NOMO-1 (cell line): ENCODE data around the gene DNAJC11.
A peak's percentile ranks its signal among the peaks of the same experiment; 100 is the strongest.
"Not testable (repeated sequence)": the region's sequence is repeated elsewhere in the genome, so short reads cannot be mapped to it uniquely, and the experiment has no call there.

ENCODE experiments used
- DNase-seq, 2 experiments: peaks; one replicate each; lab custom pipeline; 2025; ENCODE audit not compliant: unreplicated experiment in 2 of 2; lab: John Stamatoyannopoulos, UW

DNAJC11 gene

GRCh38 chr1:6658359-6659060, 43.1 kb downstream of the DNAJC11 start:
- no peak for DNase-seq

GRCh38 chr1:6657138-6657537, 44.5 kb downstream of the DNAJC11 start:
- no peak for DNase-seq

- DNase-seq, result no peak
Observed at GRCh38 chr1:6653436-6654290, 48.0 kb downstream of the DNAJC11 start.

GRCh38 chr1:6652986-6653385, 48.6 kb downstream of the DNAJC11 start:
- DNase-seq, result peak; percentile 17 to 26

GRCh38 chr1:6651909-6652308, 49.7 kb downstream of the DNAJC11 start:
- no peak for DNase-seq

DNA sequence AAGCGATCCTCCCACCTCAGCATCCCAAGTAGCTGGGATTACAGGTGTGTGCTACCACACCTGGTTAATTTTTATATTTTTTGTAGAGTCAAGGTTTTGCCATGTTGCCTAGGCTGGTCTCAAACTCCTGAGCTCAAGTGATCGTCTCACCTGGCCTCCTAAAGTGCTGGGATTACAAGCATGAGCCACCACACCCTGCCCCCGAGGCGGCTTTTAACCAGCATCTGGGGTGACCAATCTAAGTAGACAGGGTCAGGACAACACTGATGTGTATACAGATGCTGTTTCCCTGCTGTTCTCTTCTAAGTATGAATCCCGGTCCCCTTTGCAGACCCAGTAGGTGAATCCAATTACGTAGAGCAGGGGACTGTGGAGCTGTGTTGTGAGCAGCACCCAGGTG, 53.1 kb downstream of the DNAJC11 start:
- no peak for DNase-seq

DNA sequence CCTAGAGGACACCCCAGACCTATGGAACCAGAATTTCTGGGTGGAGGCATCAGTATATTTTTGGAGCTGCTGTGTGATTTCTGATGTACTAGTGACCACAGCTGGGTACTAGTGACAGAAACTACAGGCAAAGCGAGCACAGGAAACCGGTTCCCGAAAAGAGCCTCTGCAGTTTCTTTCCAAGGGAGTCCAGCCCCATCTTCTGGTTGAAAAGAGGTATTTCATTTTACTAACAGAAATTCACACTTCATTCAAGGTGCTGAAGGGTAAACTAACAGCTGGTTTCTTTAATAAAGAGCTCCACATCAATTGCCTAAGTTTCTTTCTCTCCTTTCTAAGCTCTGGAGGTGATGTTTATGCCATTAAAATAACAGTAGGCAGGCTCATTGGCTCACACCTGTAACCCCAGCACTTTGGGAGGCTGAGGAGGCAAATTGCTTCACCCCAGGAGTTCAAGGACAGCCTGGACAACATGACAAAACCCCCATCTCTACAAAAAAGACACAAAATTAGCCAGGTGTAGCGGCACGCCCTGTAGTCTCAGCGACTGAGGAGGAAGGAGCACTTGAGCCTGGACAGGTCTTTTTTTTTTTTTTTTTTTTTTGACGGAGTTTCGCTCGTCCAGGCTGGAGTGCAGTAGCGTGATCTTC, 55.0 kb downstream of the DNAJC11 start:
- peak in 1 of 2 experiments; percentile 57 for DNase-seq

DNA sequence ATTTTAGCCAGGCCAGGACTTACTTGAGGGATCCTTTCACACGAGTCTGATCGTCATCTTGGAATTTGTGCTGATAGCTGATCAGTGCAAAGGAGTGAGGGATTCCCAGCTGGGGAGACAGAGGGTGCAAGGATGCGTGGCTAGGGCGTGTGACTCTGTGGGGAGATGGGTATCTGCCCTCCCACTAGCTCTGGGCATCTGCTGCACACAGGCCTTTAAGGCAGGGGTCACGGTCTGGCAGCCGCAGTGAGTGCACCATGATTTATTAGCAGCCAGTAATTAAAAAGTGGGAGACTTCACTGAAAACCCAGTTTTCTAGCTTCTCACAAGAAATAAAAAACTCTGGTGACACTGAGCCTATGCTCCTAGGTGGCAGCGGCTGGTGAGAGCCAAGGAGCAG, 56.6 kb downstream of the DNAJC11 start:
- DNase-seq, result no peak

DNA sequence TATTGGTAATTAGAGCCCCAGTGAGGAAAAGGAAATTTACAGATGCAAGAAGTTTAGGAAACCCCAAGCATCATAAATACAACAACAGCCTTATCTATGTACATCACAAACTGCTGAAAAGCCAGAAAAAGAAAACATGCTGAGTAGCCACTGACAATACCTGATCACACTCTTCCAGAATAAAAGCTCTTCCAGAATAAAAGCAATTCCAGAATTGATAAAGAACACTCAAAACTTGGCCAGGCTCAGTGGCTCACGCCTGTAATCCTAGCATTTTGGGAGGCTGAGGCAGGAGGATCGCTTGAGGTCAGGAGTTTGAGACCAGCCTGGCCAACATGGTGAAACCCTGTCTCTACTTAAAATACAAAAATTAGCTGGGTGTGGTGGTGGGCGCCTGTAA, 60.7 kb downstream of the DNAJC11 start:
- DNase-seq, result not testable (repeated sequence)

- DNase-seq, result no peak
Observed at GRCh38 chr1:6638226-6638625, 63.4 kb downstream of the DNAJC11 start.

- DNase-seq, result no peak
Observed at GRCh38 chr1:6637770-6638169, 63.8 kb downstream of the DNAJC11 start.

DNA sequence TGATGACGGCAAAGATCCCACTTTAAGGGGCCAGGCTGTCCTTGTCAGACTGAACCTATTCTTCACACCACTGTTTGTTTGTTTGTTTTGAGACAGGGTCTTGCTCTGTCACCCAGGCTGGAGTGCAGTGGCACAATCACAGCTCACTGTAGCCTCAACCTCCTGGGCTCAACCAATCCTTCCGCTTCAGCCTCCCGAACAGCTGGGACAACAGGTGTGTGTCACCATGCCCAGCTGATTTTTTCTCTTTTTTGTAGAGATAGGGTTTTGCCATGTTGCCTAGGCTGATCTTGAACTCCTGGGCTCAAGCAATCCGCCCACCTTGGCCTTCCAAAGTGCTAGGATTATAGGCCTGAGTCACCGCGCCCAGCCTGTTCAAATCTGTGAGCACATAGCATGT, 64.8 kb downstream of the DNAJC11 start:
- not testable (repeated sequence) for DNase-seq

- DNase-seq, result no peak
Observed at GRCh38 chr1:6635910-6636760, 65.5 kb downstream of the DNAJC11 start.

DNA sequence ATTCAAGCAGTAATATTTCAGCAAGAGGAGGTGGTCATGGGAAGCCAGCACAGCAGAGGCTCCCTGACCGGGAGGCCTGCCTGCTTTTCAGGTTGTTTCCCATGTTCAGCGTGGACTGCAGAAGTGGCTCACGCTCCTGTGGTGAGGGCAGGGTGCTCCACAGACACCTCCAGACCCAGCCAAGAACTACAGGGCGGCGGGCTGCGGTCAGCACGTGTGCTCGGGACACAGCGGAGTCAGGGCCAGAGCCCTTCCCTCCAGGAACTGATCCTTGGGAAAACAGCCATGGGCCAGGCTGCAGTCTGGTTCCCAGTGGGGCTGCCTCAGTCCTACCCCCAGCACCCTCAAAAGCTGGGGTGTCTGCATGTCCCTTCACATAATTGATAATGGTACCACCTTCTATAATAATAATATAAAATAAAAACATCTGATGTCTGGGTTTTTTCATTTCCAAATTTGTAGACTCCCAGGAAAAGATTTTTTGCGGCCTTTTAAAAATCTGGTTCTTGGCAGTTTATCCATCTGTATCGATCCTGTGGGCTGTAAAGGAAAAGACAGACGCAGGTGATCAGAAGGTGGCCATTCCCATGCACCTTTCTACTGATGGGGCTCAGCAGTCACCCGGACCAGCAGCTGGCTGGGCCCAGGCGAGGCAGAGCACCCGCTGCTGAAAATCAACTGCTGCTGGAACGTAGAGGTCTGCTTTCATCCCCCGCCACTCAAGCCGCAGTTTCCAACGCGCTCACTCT, 66.3 kb downstream of the DNAJC11 start:
- no peak for DNase-seq

- DNase-seq, result no peak
Observed at GRCh38 chr1:6634371-6635052, 67.1 kb downstream of the DNAJC11 start.

DNA sequence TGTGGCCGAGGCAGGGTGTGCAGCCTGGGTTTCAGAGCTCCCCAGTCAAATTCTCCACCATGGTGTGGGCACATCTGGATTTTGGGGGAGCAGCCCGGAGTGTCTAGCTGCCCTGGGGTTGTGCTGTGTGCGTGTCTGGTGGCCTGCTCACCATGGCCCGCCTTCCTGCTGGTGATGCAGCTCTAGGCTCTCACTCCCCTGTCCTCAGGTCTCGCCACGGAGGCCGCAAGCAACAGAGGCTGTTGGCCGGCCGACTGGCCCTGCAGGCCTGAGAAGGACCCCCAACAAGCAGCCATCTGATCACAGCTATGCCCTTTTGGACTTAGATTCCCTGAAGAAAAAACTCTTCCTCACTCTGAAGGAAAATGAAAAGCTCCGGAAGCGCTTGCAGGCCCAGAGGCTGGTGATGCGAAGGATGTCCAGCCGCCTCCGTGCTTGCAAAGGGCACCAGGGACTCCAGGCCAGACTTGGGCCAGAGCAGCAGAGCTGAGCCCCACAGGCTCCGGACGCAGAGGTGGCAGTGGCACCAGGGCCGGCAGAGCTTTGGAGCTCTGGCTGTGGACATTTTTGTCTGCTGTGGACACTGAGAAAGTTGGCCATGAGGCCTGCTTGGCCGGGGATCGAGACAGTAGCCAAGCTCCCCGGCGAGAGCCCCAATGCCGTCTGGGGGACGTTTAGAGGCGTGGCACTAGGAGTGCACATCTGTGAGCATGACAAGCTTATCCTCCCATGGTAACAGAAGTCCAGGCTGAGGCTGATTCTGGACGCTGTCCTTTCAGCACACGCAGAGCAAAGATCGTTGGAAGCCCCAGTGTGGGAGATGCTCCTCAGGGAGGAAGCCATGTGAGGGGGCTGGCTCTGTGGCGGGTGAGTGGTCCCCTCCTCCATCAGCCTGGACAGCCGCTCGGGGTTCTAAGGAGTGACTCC, 68.8 kb downstream of the DNAJC11 start:
- no peak for DNase-seq

- no peak for DNase-seq
Observed at GRCh38 chr1:6631058-6631457, 70.6 kb downstream of the DNAJC11 start.

DNA sequence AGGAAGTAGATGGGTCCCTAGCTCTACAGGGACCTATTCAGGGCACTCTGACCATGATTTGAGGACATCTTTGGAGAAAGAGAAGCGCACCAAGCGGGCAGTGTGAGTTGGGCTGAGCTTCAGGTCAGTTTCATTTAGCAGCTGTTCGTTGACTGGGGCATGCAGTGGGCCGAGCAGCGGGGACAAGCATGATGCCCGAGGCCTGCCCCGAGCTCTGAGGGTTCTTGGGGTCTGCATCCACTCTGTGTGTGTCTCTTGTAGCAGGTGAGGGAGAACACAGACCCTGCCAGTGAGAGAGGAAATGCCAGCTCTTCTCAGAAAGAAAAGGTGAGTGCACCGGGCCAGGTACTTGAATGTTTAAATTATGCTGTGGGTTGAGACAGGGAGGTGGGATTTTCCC, 71.6 kb downstream of the DNAJC11 start:
- no peak for DNase-seq
